NCI-H128 (cell line): Measurements from ENCODE around the gene TIMM17B.

Source experiments
- DNase-seq: peaks from one replicate; lab custom pipeline; 2025; ENCODE audit not compliant: unreplicated experiment; lab: John Stamatoyannopoulos, UW

TIMM17B gene

GRCh38 chrX:48919360-48919841 is 21.8 kb upstream of the TIMM17B start:
- no peak for DNase-seq

GRCh38 chrX:48918643-48919340 is 21.2 kb upstream of the TIMM17B start, which contains the start of gene PIM2:
PIM2 (minus strand) TSS chrX:48919024; CDS start chrX:48918834, 190 bp downstream.
- peak; percentile 89 for DNase-seq

- DNase-seq = no peak
Observed at GRCh38 chrX:48918301-48918642, 20.7 kb upstream of the TIMM17B start.

GRCh38 chrX:48917139-48918001 is 19.8 kb upstream of the TIMM17B start:
- DNase-seq = peak; percentile 87

- DNase-seq = no peak
Observed at GRCh38 chrX:48914593-48915493, 17.3 kb upstream of the TIMM17B start.

GRCh38 chrX:48913605-48914366 is 16.2 kb upstream of the TIMM17B start:
- no peak for DNase-seq

- peak; percentile 67 for DNase-seq
Observed at GRCh38 chrX:48911412-48912182, 14.0 kb upstream of the TIMM17B start, which contains the start of gene SLC35A2. SLC35A2 (minus strand) TSS chrX:48911646; CDS start chrX:48911636, 10 bp downstream.

GRCh38 chrX:48910926-48911411 is 13.4 kb upstream of the TIMM17B start:
- no peak for DNase-seq

- no peak for DNase-seq
Observed at GRCh38 chrX:48909703-48910294, 12.2 kb upstream of the TIMM17B start.

GRCh38 chrX:48908600-48908999 is 11.0 kb upstream of the TIMM17B start:
- DNase-seq = no peak

GRCh38 chrX:48905090-48905790 is 7.7 kb upstream of the TIMM17B start:
- no peak for DNase-seq

- DNase-seq = no peak
Observed at GRCh38 chrX:48904626-48905025, 7.1 kb upstream of the TIMM17B start.

GRCh38 chrX:48904180-48904579 is 6.6 kb upstream of the TIMM17B start:
- no peak for DNase-seq

GRCh38 chrX:48903290-48903689 is 5.7 kb upstream of the TIMM17B start:
- DNase-seq = no peak

GRCh38 chrX:48902776-48903175 is 5.2 kb upstream of the TIMM17B start:
- no peak for DNase-seq

- DNase-seq = no peak
Observed at GRCh38 chrX:48902135-48902534, 4.6 kb upstream of the TIMM17B start.

GRCh38 chrX:48901069-48901468 is 3.5 kb upstream of the TIMM17B start:
- no peak for DNase-seq

GRCh38 chrX:48899078-48899410 is 1.5 kb upstream of the TIMM17B start:
- DNase-seq = no peak
